Fibroblast of skin of scalp (primary cell): Measurements from ENCODE around the gene CLNK. TPM values are rescaled to one million over a fixed set of nuclear protein-coding genes. Genes with fewer than 3 reads are reported as not detected.

Experiments used
- DNase-seq: peaks from one replicate; pipeline ENCODE4 v3.0.0-alpha.2; 2013
- polyA plus RNA-seq, 2 experiments: library from polyadenylated mRNA; unstranded; fragments of 120-200 nt; gene quantifications; one replicate each; pipeline ENCODE4 v1.2.1, GENCODE V29; 2013; ENCODE audit not compliant: insufficient read length in 2 of 2

CLNK gene, protein sequence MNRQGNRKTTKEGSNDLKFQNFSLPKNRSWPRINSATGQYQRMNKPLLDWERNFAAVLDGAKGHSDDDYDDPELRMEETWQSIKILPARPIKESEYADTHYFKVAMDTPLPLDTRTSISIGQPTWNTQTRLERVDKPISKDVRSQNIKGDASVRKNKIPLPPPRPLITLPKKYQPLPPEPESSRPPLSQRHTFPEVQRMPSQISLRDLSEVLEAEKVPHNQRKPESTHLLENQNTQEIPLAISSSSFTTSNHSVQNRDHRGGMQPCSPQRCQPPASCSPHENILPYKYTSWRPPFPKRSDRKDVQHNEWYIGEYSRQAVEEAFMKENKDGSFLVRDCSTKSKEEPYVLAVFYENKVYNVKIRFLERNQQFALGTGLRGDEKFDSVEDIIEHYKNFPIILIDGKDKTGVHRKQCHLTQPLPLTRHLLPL
- polyA plus RNA-seq (2013, experiment 1 of 2; ENCODE audit: insufficient read length) = not detected
- not detected for polyA plus RNA-seq (2013, experiment 2 of 2; ENCODE audit: insufficient read length)

- no peak for DNase-seq
Observed at GRCh38 chr4:10684631-10685030, at the start of gene CLNK. TSS of gene CLNK (minus strand) at chr4:10684768. CDS start at chr4:10667869, 16,899 bp downstream.

GRCh38 chr4:10733481-10734062 lies 49.0 kb upstream of the CLNK start:
- DNase-seq = no peak

DNA sequence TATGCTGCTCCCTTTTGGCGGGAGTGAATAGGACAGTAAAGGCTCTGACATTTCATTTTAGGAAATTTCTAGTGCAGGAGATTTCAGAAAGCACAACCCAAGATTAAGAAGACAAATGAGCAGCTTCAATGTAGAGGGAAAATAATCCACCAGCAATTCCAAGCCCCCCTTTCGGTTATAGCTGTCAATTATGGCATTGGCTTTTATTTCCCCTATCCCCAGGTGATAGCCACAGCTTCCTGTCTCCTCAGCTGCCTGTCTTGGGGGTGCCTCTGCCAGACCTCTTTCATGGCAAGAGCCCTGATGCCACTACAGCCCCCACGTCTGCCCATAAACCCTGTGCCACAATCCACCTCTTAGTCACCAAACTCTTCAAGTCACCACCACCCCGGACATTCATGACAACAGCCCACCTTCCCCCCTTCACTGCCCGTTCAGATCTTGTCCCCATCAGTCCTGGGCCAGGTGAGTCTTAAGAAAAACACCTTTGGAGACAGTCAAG lies 48.4 kb upstream of the CLNK start:
- no peak for DNase-seq

DNA sequence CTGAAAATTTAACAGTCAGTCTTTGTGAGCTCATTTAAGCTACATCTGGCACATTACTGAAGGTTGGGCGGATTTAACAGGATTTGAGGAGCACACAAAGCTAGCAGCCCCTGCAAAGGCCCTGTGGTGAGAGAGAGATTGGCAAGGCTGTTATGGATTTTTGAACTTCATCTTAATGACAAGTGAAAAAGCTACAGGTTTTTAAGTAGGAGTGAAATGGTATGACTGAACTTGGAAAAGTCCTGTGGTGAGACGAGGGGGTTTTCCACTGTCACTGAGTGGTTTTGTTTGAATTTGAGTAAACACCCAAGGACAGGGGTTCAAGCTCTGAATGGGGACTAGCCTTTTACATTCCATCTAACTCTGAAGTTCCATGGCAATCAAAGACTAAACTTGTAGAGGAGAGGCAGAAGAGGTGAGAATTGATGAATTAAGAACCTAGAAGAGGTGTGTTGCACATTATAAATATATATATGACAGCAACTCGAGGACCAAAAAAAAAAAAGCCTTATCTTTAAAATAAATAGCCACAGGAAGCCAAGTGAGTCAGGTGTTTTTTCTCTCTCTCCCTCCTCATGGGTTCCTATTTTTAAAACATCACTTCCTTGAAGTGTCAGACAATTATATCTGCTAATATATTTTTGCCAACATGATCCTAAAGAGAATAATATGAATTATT lies 47.8 kb upstream of the CLNK start:
- no peak for DNase-seq

DNA sequence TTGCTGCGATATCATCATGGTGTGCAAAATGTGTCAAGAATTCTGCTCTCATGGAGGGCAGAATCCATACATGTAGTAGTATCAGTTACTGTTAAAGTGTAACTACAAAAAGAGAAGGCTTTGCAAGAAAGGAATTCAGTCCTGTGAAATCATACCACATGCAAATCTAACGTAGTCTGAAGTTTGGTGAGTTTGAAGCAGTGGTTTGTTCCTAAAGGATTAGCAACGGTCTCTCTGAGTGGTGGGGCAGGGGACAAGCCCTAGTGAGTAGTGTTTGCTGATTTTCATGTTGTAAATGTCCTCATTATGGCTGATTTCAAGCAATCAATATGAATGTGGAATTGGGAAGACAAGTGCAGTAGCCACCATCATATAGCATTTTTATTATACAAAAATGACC lies 47.1 kb upstream of the CLNK start:
- no peak for DNase-seq

DNA sequence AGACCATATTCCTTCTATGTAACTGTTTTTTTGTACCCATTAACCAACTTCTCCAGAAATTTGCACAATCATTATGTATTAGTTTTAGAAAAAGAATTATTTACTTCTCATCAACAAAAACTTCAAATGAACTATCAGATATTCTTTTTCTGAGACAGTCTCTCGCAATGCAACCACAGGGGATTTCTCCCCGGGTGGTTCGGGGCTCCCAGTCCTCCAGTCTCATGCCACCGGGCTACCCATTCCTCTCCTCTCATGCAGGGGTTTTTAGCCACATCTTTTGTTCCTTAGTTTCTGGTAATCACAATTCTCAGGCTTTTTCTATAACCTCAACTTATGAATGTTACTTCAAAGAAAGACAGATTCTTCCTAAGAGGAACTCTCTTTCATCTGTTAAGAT lies 46.6 kb upstream of the CLNK start:
- DNase-seq = no peak

GRCh38 chr4:10730590-10730989 lies 46.0 kb upstream of the CLNK start:
- no peak for DNase-seq

- DNase-seq = no peak
Observed at GRCh38 chr4:10730019-10730418, 45.5 kb upstream of the CLNK start.

DNA sequence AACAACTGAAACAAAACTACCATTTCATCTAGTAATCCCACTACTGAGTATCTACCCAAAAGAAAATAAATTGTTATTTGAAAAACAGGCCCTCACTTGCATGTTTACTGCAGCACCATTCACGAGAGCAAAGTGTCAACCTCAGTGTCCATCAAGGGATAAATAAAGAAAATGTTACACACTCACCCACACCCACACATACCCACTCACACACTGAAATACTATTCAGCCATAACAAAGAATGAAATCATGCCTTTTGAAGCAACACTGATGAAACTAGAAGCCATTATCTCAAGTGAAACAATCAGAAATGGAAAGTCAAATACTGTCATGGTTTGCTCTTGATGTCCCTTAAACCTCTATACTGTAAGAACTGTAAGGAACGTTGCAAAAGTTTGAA lies 44.8 kb upstream of the CLNK start:
- no peak for DNase-seq

GRCh38 chr4:10728016-10728415 lies 43.4 kb upstream of the CLNK start:
- DNase-seq = no peak

GRCh38 chr4:10727140-10727880 lies 42.7 kb upstream of the CLNK start:
- DNase-seq = no peak

- no peak for DNase-seq
Observed at GRCh38 chr4:10722957-10723356, 38.4 kb upstream of the CLNK start.

DNA sequence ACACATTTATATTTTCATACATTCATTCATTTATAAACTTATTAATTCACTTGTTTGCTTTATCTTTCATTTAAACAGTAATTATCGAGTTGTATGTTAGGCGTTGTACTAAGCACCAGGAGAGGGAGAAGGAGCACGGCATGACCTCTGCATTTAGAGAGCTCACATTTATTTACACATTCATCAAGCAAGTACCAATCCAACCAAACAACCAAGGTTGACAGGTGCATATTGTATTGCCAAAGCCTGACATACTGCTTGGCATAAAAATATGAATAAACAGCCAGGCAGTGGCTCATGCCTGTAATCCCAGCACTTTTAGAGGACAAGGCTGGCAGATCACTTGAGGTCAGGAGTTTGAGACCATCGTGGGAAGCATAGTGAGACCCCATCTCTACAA lies 37.0 kb upstream of the CLNK start:
- DNase-seq = no peak

GRCh38 chr4:10716163-10716562 lies 31.6 kb upstream of the CLNK start:
- no peak for DNase-seq

DNA sequence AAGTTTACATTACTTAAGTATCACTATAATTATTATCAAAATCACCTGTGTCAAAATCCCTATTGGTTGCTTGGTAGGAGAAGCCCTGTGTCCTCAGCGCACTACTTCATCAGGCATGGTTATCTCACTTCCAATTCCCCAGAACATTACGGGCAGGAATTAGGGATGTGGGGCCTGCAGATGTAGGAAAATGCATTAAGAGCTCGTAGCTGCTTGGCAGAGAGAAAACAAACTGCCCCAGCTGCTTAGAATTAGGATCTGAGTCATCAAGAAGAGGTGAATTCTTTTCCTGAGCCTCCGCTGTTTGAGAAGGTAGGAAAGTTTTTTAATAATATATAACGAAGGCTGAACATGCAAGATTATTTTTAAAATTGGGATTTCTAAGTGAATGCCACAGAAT lies 31.1 kb upstream of the CLNK start:
- peak; percentile 59 for DNase-seq

DNA sequence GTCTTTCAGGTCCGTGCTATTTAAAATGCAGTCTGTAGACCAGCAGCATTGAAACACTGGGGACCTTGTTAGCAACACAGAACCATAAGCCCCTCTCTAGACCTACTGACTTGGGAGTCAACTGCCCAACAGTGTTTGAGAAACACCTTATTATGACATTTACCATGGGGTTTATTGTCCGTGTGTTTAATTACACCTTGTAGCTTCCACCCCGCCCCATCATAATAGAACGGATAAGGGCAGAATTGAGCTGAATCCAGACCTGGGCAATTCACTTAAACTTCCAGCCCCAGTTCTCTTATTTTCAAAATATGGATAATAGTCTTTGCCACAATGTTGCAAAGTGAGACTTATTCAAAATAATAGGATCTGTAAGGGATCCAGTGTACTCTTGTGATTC lies 30.6 kb upstream of the CLNK start:
- no peak for DNase-seq

DNA sequence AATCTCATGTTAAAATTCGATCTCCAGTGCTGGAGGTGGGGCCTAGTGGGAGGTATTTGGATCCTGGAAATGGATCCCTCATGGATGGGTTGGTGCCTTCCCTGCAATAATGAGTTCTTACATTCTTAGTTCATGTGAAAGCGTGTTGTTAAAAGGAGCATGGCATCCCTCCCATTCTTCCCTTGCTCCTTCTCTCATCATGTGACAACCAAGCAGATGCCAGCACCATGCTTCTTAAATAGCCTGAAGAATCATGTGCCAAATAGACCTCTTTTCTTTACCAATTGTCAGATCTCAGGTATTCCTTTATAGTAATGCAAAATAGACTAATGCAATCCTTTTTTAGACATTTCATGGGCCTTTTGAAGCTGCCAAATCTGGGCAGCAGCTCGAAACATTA lies 29.0 kb upstream of the CLNK start:
- DNase-seq = no peak

DNA sequence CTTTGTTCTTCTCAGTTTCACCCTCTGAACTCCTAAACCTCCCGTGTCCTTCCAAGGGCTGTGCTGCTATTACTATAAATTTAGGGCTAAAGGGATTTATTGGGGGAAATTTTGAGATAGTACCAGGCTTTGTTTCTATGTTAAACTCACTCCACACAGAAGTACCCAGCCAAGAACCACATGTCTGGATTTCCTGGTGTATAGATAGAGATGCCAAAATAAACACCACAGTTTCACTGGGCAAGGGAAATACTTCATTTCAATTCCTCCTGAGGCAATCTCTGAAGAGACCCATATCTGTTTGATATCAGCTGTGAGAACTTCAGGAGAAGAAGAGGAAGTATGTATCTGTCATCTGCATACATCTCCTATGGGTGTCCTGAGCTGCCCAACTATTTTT lies 21.7 kb upstream of the CLNK start:
- DNase-seq = peak; percentile 38

GRCh38 chr4:10704430-10704810 lies 19.9 kb upstream of the CLNK start:
- peak; percentile 29 for DNase-seq

- DNase-seq = peak; percentile 45
Observed at GRCh38 chr4:10703766-10704429, 19.3 kb upstream of the CLNK start.

DNA sequence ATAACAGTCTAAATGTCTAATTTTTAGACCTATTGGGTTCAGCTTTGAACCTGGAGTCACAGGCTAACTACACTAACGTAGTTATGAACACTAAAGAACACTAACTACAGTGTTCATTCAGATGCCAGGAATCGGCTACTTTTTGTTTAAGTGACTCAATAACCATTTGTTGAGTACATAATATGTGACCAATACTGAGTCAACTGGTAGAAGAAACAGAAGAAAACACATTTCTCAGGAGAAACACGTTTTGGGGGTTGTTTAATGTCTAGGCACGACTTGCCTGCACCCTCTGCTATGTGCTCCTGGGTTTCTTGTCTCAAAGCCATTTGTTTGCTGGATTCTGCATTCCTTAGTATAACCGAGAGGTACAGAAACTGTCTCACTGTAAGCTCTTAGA lies 18.6 kb upstream of the CLNK start:
- DNase-seq = peak; percentile 11
